IgD-negative memory B cell (primary cell): Measurements from ENCODE around the gene SMIM36. TPM values are rescaled to one million over a fixed set of nuclear protein-coding genes. Genes with fewer than 3 reads are reported as not detected.
"Not testable (repeated sequence)": the region's sequence is repeated elsewhere in the genome, so short reads cannot be mapped to it uniquely, and the experiment has no call there.

Experiments used
- H3K27ac Mint-ChIP-seq, 3 donors: one replicate each; pipeline ENCODE4 v1.8.0; 2020 to 2022; ENCODE audit warnings: mild to moderate bottlenecking in 3 of 3, mixed read lengths in 3 of 3, moderate library complexity in 1 of 3
- H3K27me3 Mint-ChIP-seq: one replicate; pipeline ENCODE4 v1.8.0; 2021; ENCODE audit warnings: mixed read lengths
- H3K36me3 Mint-ChIP-seq: one replicate; pipeline ENCODE4 v1.8.0; 2020; ENCODE audit warnings: mild to moderate bottlenecking, mixed read lengths
- H3K4me1 Mint-ChIP-seq, 3 donors: one replicate each; pipeline ENCODE4 v1.8.0; 2020 to 2022; ENCODE audit warnings: mixed read lengths in 3 of 3, mild to moderate bottlenecking in 1 of 3
- H3K4me3 Mint-ChIP-seq, 4 donors: one replicate each; pipeline ENCODE4 v1.8.0; 2020 to 2022; ENCODE audit warnings: mild to moderate bottlenecking in 4 of 4, mixed read lengths in 4 of 4, moderate library complexity in 3 of 4
- H3K9me3 Mint-ChIP-seq, 3 donors: one replicate each; pipeline ENCODE4 v1.8.0; 2020 to 2021; ENCODE audit warnings: mixed read lengths in 3 of 3, mild to moderate bottlenecking in 1 of 3
- polyA plus RNA-seq: library from polyadenylated mRNA; unstranded; fragments of 300-500 nt; fragmentation: Illumina TruSeq; gene quantifications from one replicate; pipeline ENCODE4 v1.2.3, GENCODE V29; 2021

Gene SMIM36
- polyA plus RNA-seq, 1 donor from 2014 or later, result not detected

GRCh38 chr17:55437159-55437605 lies 74.1 kb downstream of the SMIM36 start:
- Mint-ChIP-seq H3K4me1 (peaks cover 16 to 23% (median 21%) of the 10 kb centered on the region in 3 donors), H3K4me3 (peak overlapping the region; percentile 1 to 78 (median 60)), H3K9me3 (no peaks in the 10 kb centered on the region), H3K36me3 (no peaks in the 10 kb centered on the region), H3K27ac (peak overlapping the region; percentile 1 to 88 (median 28)), H3K27me3 (peaks cover 7% of the 10 kb centered on the region)

- no peaks in the 10 kb centered on the region for H3K36me3 Mint-ChIP-seq
- H3K27me3 Mint-ChIP-seq, result peaks cover 8% of the 10 kb centered on the region
- peak overlapping the region; percentile 1 to 88 (median 28) for H3K27ac Mint-ChIP-seq
- H3K4me3 Mint-ChIP-seq, result peak overlapping the region in 3 of 4 donors; percentile 51 to 78 (median 70)
- H3K4me1 Mint-ChIP-seq, result peaks cover 16 to 23% (median 21%) of the 10 kb centered on the region in 3 donors
- H3K9me3 Mint-ChIP-seq, result no peaks in the 10 kb centered on the region
Observed at GRCh38 chr17:55436224-55437158, 74.8 kb downstream of the SMIM36 start.

GRCh38 chr17:55435408-55435807 lies 75.8 kb downstream of the SMIM36 start:
- H3K9me3 Mint-ChIP-seq, result no peaks in the 10 kb centered on the region
- H3K36me3 Mint-ChIP-seq, result no peaks in the 10 kb centered on the region
- no peak overlapping the region for H3K4me3 Mint-ChIP-seq
- H3K4me1 Mint-ChIP-seq, result peaks cover 16 to 23% (median 21%) of the 10 kb centered on the region in 3 donors
- peaks cover 11% of the 10 kb centered on the region for H3K27me3 Mint-ChIP-seq
- H3K27ac Mint-ChIP-seq, result peak overlapping the region in 1 of 3 donors; percentile 8

- H3K27me3 Mint-ChIP-seq, result peaks cover 11% of the 10 kb centered on the region
- H3K27ac Mint-ChIP-seq, result no peak overlapping the region
- no peaks in the 10 kb centered on the region for H3K36me3 Mint-ChIP-seq
- H3K9me3 Mint-ChIP-seq, result no peaks in the 10 kb centered on the region
- H3K4me1 Mint-ChIP-seq, result peaks cover 16 to 23% (median 21%) of the 10 kb centered on the region in 3 donors
- no peak overlapping the region for H3K4me3 Mint-ChIP-seq
Observed at GRCh38 chr17:55434721-55435120, 76.5 kb downstream of the SMIM36 start.

- Mint-ChIP-seq H3K4me3 (no peak overlapping the region), H3K9me3 (no peaks in the 10 kb centered on the region), H3K4me1 (peaks cover 14 to 23% (median 21%) of the 10 kb centered on the region in 3 donors), H3K27ac (no peak overlapping the region), H3K36me3 (no peaks in the 10 kb centered on the region), H3K27me3 (peaks cover 11% of the 10 kb centered on the region)
Observed at GRCh38 chr17:55433629-55434422, 77.4 kb downstream of the SMIM36 start.

GRCh38 chr17:55433029-55433628 lies 78.1 kb downstream of the SMIM36 start:
- Mint-ChIP-seq H3K4me3 (no peak overlapping the region), H3K36me3 (no peaks in the 10 kb centered on the region), H3K27me3 (peaks cover 16% of the 10 kb centered on the region), H3K9me3 (no peaks in the 10 kb centered on the region), H3K4me1 (peaks cover 16 to 23% (median 21%) of the 10 kb centered on the region in 3 donors), H3K27ac (no peak overlapping the region)

GRCh38 chr17:55432358-55433028 lies 78.8 kb downstream of the SMIM36 start:
- Mint-ChIP-seq H3K27me3 (peaks cover 17% of the 10 kb centered on the region), H3K36me3 (no peaks in the 10 kb centered on the region), H3K27ac (no peak overlapping the region)

GRCh38 chr17:55431914-55432313 lies 79.3 kb downstream of the SMIM36 start:
- not testable (repeated sequence) for H3K27ac Mint-ChIP-seq, H3K9me3 Mint-ChIP-seq, H3K36me3 Mint-ChIP-seq, H3K4me3 Mint-ChIP-seq
- Mint-ChIP-seq H3K4me1 (peaks cover 5 to 12% (median 12%) of the 10 kb centered on the region in 3 donors), H3K27me3 (peaks cover 17% of the 10 kb centered on the region)

More at GRCh38 chr17:55432358-55433028, 78.8 kb downstream of the SMIM36 start:
- H3K9me3 Mint-ChIP-seq, result no peaks in the 10 kb centered on the region
- H3K4me1 Mint-ChIP-seq, result peaks cover 10 to 18% (median 18%) of the 10 kb centered on the region in 3 donors
- no peak overlapping the region for H3K4me3 Mint-ChIP-seq

- Mint-ChIP-seq H3K27me3 (peaks cover 17% of the 10 kb centered on the region), H3K36me3 (no peaks in the 10 kb centered on the region)
Observed at GRCh38 chr17:55430541-55431288, 80.5 kb downstream of the SMIM36 start.

GRCh38 chr17:55427587-55427882 lies 83.7 kb downstream of the SMIM36 start:
- no peaks in the 10 kb centered on the region for H3K9me3 Mint-ChIP-seq
- H3K4me3 Mint-ChIP-seq, result no peak overlapping the region
- no peaks in the 10 kb centered on the region for H3K36me3 Mint-ChIP-seq

More at GRCh38 chr17:55430541-55431288, 80.5 kb downstream of the SMIM36 start:
- no peak overlapping the region for H3K27ac Mint-ChIP-seq
- no peak overlapping the region for H3K4me3 Mint-ChIP-seq
- peaks cover 3 to 7% (median 5%) of the 10 kb centered on the region in 3 donors for H3K4me1 Mint-ChIP-seq
- H3K9me3 Mint-ChIP-seq, result no peaks in the 10 kb centered on the region

GRCh38 chr17:55426851-55427586 lies 84.2 kb downstream of the SMIM36 start:
- Mint-ChIP-seq H3K9me3 (no peaks in the 10 kb centered on the region), H3K4me1 (peaks cover 9 to 18% (median 15%) of the 10 kb centered on the region in 3 donors), H3K4me3 (no peak overlapping the region), H3K27me3 (peaks cover 23% of the 10 kb centered on the region), H3K36me3 (no peaks in the 10 kb centered on the region), H3K27ac (no peak overlapping the region)

More at GRCh38 chr17:55427587-55427882, 83.7 kb downstream of the SMIM36 start:
- Mint-ChIP-seq H3K27me3 (peaks cover 23% of the 10 kb centered on the region), H3K4me1 (peaks cover 8 to 16% (median 15%) of the 10 kb centered on the region in 3 donors), H3K27ac (no peak overlapping the region)

GRCh38 chr17:55424893-55425540 lies 86.2 kb downstream of the SMIM36 start:
- H3K27ac Mint-ChIP-seq, result peak overlapping the region in 2 of 3 donors; percentile 2 to 75

GRCh38 chr17:55423535-55423934 lies 87.7 kb downstream of the SMIM36 start:
- Mint-ChIP-seq H3K4me1 (peaks cover 26 to 39% (median 36%) of the 10 kb centered on the region in 3 donors), H3K36me3 (no peaks in the 10 kb centered on the region), H3K27ac (no peak overlapping the region), H3K9me3 (no peaks in the 10 kb centered on the region), H3K4me3 (peak overlapping the region in 2 of 4 donors; percentile 26 to 85), H3K27me3 (peaks cover 16% of the 10 kb centered on the region)

More at GRCh38 chr17:55424893-55425540, 86.2 kb downstream of the SMIM36 start:
- no peaks in the 10 kb centered on the region for H3K9me3 Mint-ChIP-seq
- H3K27me3 Mint-ChIP-seq, result peaks cover 19% of the 10 kb centered on the region
- peaks cover 15 to 24% (median 21%) of the 10 kb centered on the region in 3 donors for H3K4me1 Mint-ChIP-seq
- no peaks in the 10 kb centered on the region for H3K36me3 Mint-ChIP-seq
- peak overlapping the region in 2 of 4 donors; percentile 63 to 89 for H3K4me3 Mint-ChIP-seq
